Stimulated activated CD4-positive, alpha-beta T cell treated with anti-CD3 and anti-CD28 coated beads, Interleukin-4, amount 100 ng/mL, for 24 hours (primary cell): Measurements from ENCODE around the gene MST1.
A peak's percentile ranks its signal among the peaks of the same experiment; 100 is the strongest.

Experiments
- DNase-seq: peaks from one replicate; pipeline ENCODE4 v3.0.0-alpha.2; 2020

MST1 gene

GRCh38 chr3:49717959-49718857 lies 28.9 kb upstream of the MST1 start:
- no peak for DNase-seq

GRCh38 chr3:49717211-49717958 lies 28.1 kb upstream of the MST1 start:
- no peak for DNase-seq

GRCh38 chr3:49716691-49717210 lies 27.5 kb upstream of the MST1 start:
- DNase-seq: no peak

- no peak for DNase-seq
These were observed 26.9 kb upstream of the MST1 start for GRCh38 chr3:49716169-49716568.

- no peak for DNase-seq
These were observed 26.4 kb upstream of the MST1 start for GRCh38 chr3:49715611-49716121.

GRCh38 chr3:49714728-49715550 lies 25.7 kb upstream of the MST1 start:
- no peak for DNase-seq

- no peak for DNase-seq
These were observed 24.2 kb upstream of the MST1 start for GRCh38 chr3:49713336-49714105.

- no peak for DNase-seq
These were observed 23.5 kb upstream of the MST1 start for GRCh38 chr3:49712631-49713317.

- DNase-seq: no peak
These were observed 22.9 kb upstream of the MST1 start for GRCh38 chr3:49712166-49712565.

GRCh38 chr3:49711489-49711888 lies 22.2 kb upstream of the MST1 start:
- no peak for DNase-seq

- DNase-seq: no peak
These were observed 20.6 kb upstream of the MST1 start for GRCh38 chr3:49709852-49710251.

- DNase-seq: no peak
These were observed 17.8 kb upstream of the MST1 start for GRCh38 chr3:49707113-49707480.

- no peak for DNase-seq
These were observed 17.3 kb upstream of the MST1 start for GRCh38 chr3:49706456-49707112.

GRCh38 chr3:49705390-49705960 lies 16.2 kb upstream of the MST1 start:
- no peak for DNase-seq

- DNase-seq: no peak
These were observed 15.4 kb upstream of the MST1 start for GRCh38 chr3:49704629-49705028.

GRCh38 chr3:49703956-49704355 lies 14.7 kb upstream of the MST1 start:
- DNase-seq: no peak

GRCh38 chr3:49703443-49703927 lies 14.2 kb upstream of the MST1 start:
- DNase-seq: peak; percentile 68

GRCh38 chr3:49702672-49703071 lies 13.4 kb upstream of the MST1 start:
- DNase-seq: no peak

- DNase-seq: no peak
These were observed 12.3 kb upstream of the MST1 start for GRCh38 chr3:49701388-49702077.
